Type B pancreatic cell (in vitro differentiated cells): ENCODE data around the gene C1orf35. TPM values are rescaled to one million over a fixed set of nuclear protein-coding genes. Genes with fewer than 3 reads are reported as not detected.

ENCODE experiments used
- DNase-seq: peaks from one replicate; pipeline ENCODE4 v3.0.0; 2021; ENCODE audit warnings: mixed read lengths; ENCODE audit not compliant: unreplicated experiment; ENCODE audit errors: extremely low spot score
- H3K27ac Mint-ChIP-seq: 2 replicates; pipeline ENCODE4 v1.8.0; 2021; ENCODE audit warnings: mild to moderate bottlenecking, mixed read lengths
- H3K27me3 Mint-ChIP-seq: 2 replicates; pipeline ENCODE4 v1.8.0; 2021; ENCODE audit warnings: mixed read lengths
- H3K36me3 Mint-ChIP-seq: 2 replicates; pipeline ENCODE4 v1.8.0; 2021; ENCODE audit warnings: mixed read lengths
- H3K4me1 Mint-ChIP-seq: one replicate; pipeline ENCODE4 v1.8.0; 2021; ENCODE audit warnings: mixed read lengths; ENCODE audit not compliant: unreplicated experiment
- H3K4me3 Mint-ChIP-seq: 2 replicates; pipeline ENCODE4 v1.8.0; 2021; ENCODE audit warnings: mild to moderate bottlenecking, mixed read lengths
- H3K9me3 Mint-ChIP-seq: 2 replicates; pipeline ENCODE4 v1.8.0; 2021; ENCODE audit warnings: mixed read lengths
- CTCF ChIP-seq: fragments of 200-600 bp; sonication (generic); conservative IDR thresholded peaks from 2 replicates; pipeline ENCODE4 v1.5.0; 2021; ENCODE audit warnings: antibody characterized with exemption, mild to moderate bottlenecking
- total RNA-seq: library from RNA; stranded (reverse); gene quantifications from 2 replicates; pipeline ENCODE4 v1.2.1, GENCODE V29; 2021; ENCODE audit warnings: low replicate concordance

Gene C1orf35
- total RNA-seq, 1 donor from 2014 or later, result 23.3 TPM

GRCh38 chr1:228101994-228102790, 933 bp downstream of the C1orf35 start:
- Mint-ChIP-seq H3K9me3 (no peaks in the 10 kb centered on the region), H3K27ac (no peak overlapping the region), H3K36me3 (peaks cover 9% of the 10 kb centered on the region), H3K27me3 (no peaks in the 10 kb centered on the region), H3K4me3 (peak overlapping the region; percentile 82), H3K4me1 (peaks cover 14% of the 10 kb centered on the region)
- DNase-seq, result no peak
- peak; percentile 34 for TF ChIP-seq CTCF

GRCh38 chr1:228101614-228101993, 1.5 kb downstream of the C1orf35 start:
- Mint-ChIP-seq H3K27ac (peak overlapping the region; percentile 70), H3K4me1 (peaks cover 14% of the 10 kb centered on the region), H3K9me3 (no peaks in the 10 kb centered on the region), H3K4me3 (peak overlapping the region; percentile 78), H3K36me3 (peaks cover 9% of the 10 kb centered on the region), H3K27me3 (no peaks in the 10 kb centered on the region)
- TF ChIP-seq CTCF, result no peak
- no peak for DNase-seq

- no peak for TF ChIP-seq CTCF
- DNase-seq, result no peak
- peak overlapping the region; percentile 70 for H3K27ac Mint-ChIP-seq
These were observed 2.1 kb downstream of the C1orf35 start for GRCh38 chr1:228100822-228101613.

GRCh38 chr1:228099331-228099732, 3.8 kb downstream of the C1orf35 start:
- Mint-ChIP-seq H3K36me3 (peaks cover 24% of the 10 kb centered on the region), H3K27ac (peak overlapping the region; percentile 13), H3K4me3 (no peak overlapping the region), H3K27me3 (no peaks in the 10 kb centered on the region), H3K9me3 (no peaks in the 10 kb centered on the region), H3K4me1 (peaks cover 10% of the 10 kb centered on the region)
- no peak for DNase-seq
- TF ChIP-seq CTCF, result no peak

More at GRCh38 chr1:228100822-228101613, 2.1 kb downstream of the C1orf35 start:
- no peaks in the 10 kb centered on the region for H3K9me3 Mint-ChIP-seq
- H3K4me1 Mint-ChIP-seq, result peaks cover 14% of the 10 kb centered on the region
- H3K36me3 Mint-ChIP-seq, result peaks cover 9% of the 10 kb centered on the region
- H3K27me3 Mint-ChIP-seq, result no peaks in the 10 kb centered on the region
- H3K4me3 Mint-ChIP-seq, result peak overlapping the region; percentile 78

GRCh38 chr1:228098323-228098931, 4.7 kb downstream of the C1orf35 start:
- TF ChIP-seq CTCF, result no peak
- H3K9me3 Mint-ChIP-seq, result no peaks in the 10 kb centered on the region
- H3K4me3 Mint-ChIP-seq, result no peak overlapping the region

More at GRCh38 chr1:228098323-228098931, 4.7 kb downstream of the C1orf35 start:
- peaks cover 28% of the 10 kb centered on the region for H3K36me3 Mint-ChIP-seq
- DNase-seq, result no peak
- no peaks in the 10 kb centered on the region for H3K27me3 Mint-ChIP-seq
- peaks cover 8% of the 10 kb centered on the region for H3K4me1 Mint-ChIP-seq
- no peak overlapping the region for H3K27ac Mint-ChIP-seq
